ENCODE measurements around the gene SERPINA6. TPM values are rescaled to one million over a fixed set of nuclear protein-coding genes. Genes with fewer than 3 reads are reported as not detected.
A peak's percentile ranks its signal among the peaks of the same experiment; 100 is the strongest.

The SERPINA6 gene
- total RNA-seq, 1 experiment from 2014 or later: not detected

GRCh38 chr14:94331462-94331861 lies 8.3 kb upstream of the SERPINA6 start (continued):
- no peak for TF ChIP-seq REST (IDR thresholded peaks at IDR 0.05; ENCODE audit: low read depth)
- TF ChIP-seq ELF1 (IDR thresholded peaks at IDR 0.05; ENCODE audit: borderline replicate concordance, low read depth): no peak
- no peak for TF ChIP-seq YY1 (IDR thresholded peaks at IDR 0.05; ENCODE audit: extremely low read depth, insufficient replicate concordance, low read depth, low read length)
- TF ChIP-seq CEBPB (IDR thresholded peaks at IDR 0.05; ENCODE audit: low read depth): no peak
- no peak for TF ChIP-seq POLR2AphosphoS5 (IDR thresholded peaks at IDR 0.05; ENCODE audit: low read depth, low read length)
- TF ChIP-seq POLR2A (IDR thresholded peaks at IDR 0.05; ENCODE audit: borderline replicate concordance, extremely low read depth, insufficient read depth, insufficient read length): no peak
- TF ChIP-seq CTCF (IDR thresholded peaks at IDR 0.05 in 2 of 3, conservative IDR thresholded peaks at IDR 0.05 in 1 of 3; ENCODE audit: borderline replicate concordance in 1 of 3, insufficient read depth in 1 of 3, low read depth in 2 of 3, low read length in 2 of 3): no peak

GRCh38 chr14:94330857-94331256 lies 7.7 kb upstream of the SERPINA6 start:
- Histone ChIP-seq H2AFZ (ENCODE audit: low read depth, low read length, poor library complexity, severe bottlenecking) (no peak overlapping the region), H3K79me2 (ENCODE audit: insufficient read depth, low read length) (no peaks in the 10 kb centered on the region), H3K9ac (ENCODE audit: low read length) (no peak overlapping the region), H3K27me3 (ENCODE audit: insufficient read depth, low read length) (no peaks in the 10 kb centered on the region), H3K27ac (ENCODE audit: low read depth, low read length) (no peak overlapping the region), H3K36me3 (ENCODE audit: control insufficient read depth in 1 of 2, insufficient read depth in 2 of 2, low read length in 2 of 2) (no peaks in the 10 kb centered on the region), H4K20me1 (ENCODE audit: insufficient read depth) (no peaks in the 10 kb centered on the region), H3K9me3 (ENCODE audit: control insufficient read depth in 1 of 2, insufficient read depth in 1 of 2, low read depth in 1 of 2, low read length in 2 of 2) (no peaks in the 10 kb centered on the region), H3K9me2 (ENCODE audit: insufficient read depth) (no peaks in the 10 kb centered on the region), H3K4me2 (ENCODE audit: low read length) (no peak overlapping the region), H3K4me3 (replicated peaks in 1 of 2; ENCODE audit: low read depth in 1 of 2, low read length in 2 of 2) (no peak overlapping the region), H3K4me1 (ENCODE audit: control insufficient read depth in 1 of 2, insufficient read depth in 2 of 2, low read length in 2 of 2) (0 out of 4 replicates have a peak, but pooled peaks cover 0 to 3% of the 10 kb centered on the region in 2 experiments)
- intact Hi-C loops (cut with micrococcal nuclease): no loop called here
- DNase-seq (ENCODE audit: low read depth, low spot score) (no peak), ATAC-seq (peak; percentile 30; the same call in 1 of the 2 replicates)
- CTCF ChIA-PET: no interaction called here
- RAD21 ChIA-PET (ENCODE audit: low non-redundant PET in 1 of 2, low total read pairs in 2 of 2, uncharacterized antibody in 2 of 2, unreplicated experiment in 2 of 2): no interaction called here
- POLR2A ChIA-PET: no interaction called here
- TF ChIP-seq CBX3 (IDR thresholded peaks at IDR 0.05; ENCODE audit: low read depth) (no peak), YY1 (IDR thresholded peaks at IDR 0.05; ENCODE audit: extremely low read depth, insufficient replicate concordance, low read depth, low read length) (no peak), ATF3 (IDR thresholded peaks at IDR 0.05) (no peak), REST (IDR thresholded peaks at IDR 0.05; ENCODE audit: low read depth) (no peak), ZNF274 (IDR thresholded peaks at IDR 0.05; ENCODE audit: low read depth, low read length) (no peak), POLR2AphosphoS5 (IDR thresholded peaks at IDR 0.05; ENCODE audit: low read depth, low read length) (no peak), ELF1 (IDR thresholded peaks at IDR 0.05; ENCODE audit: borderline replicate concordance, low read depth) (no peak), EGR1 (IDR thresholded peaks at IDR 0.05; ENCODE audit: low read depth) (no peak), FOSL1 (IDR thresholded peaks at IDR 0.05; ENCODE audit: low read depth) (no peak), SP1 (IDR thresholded peaks at IDR 0.05; ENCODE audit: low read depth) (no peak), TCF7L2 (IDR thresholded peaks at IDR 0.05; ENCODE audit: borderline replicate concordance, extremely low read depth, insufficient read depth, insufficient read length) (no peak), MAX (IDR thresholded peaks at IDR 0.05) (no peak)
- no TSS peak for BruUV-seq (replicated peaks)

All from HCT116 (cell line).